Liver (tissue), 9 donors: ENCODE data around the gene RELN. TPM values are rescaled to one million over a fixed set of nuclear protein-coding genes. Genes with fewer than 3 reads are reported as not detected.

Source experiments
- DNase-seq: peaks from one replicate; pipeline ENCODE4 v3.0.0-alpha.2; 2017; ENCODE audit warnings: low spot score
- H3K27ac ChIP-seq, 2 donors: one replicate each; pipeline ENCODE4 v1.7.0; 2013; ENCODE audit warnings: inconsistent platforms in 2 of 2, low read length in 2 of 2, control low read depth in 1 of 2, low read depth in 1 of 2, mild to moderate bottlenecking in 1 of 2
- H3K27me3 ChIP-seq, 4 donors: one replicate each; pipeline versions ENCODE4 v1.6.1 to v1.7.0; 2013; ENCODE audit warnings: low read length in 3 of 4, inconsistent platforms in 1 of 4, mild to moderate bottlenecking in 1 of 4, moderate library complexity in 1 of 4; ENCODE audit not compliant: control insufficient read depth in 4 of 4, insufficient read depth in 4 of 4
- H3K36me3 ChIP-seq, 4 donors: one replicate each; pipeline versions ENCODE4 v1.6.1 to v1.7.0; 2013; ENCODE audit warnings: low read length in 3 of 4, mild to moderate bottlenecking in 3 of 4, low read depth in 1 of 4, moderate library complexity in 1 of 4; ENCODE audit not compliant: control insufficient read depth in 4 of 4, insufficient read depth in 3 of 4
- H3K4me1 ChIP-seq, 4 donors: one replicate each; pipeline versions ENCODE4 v1.6.1 to v1.7.0; 2013; ENCODE audit warnings: low read length in 3 of 4, mild to moderate bottlenecking in 3 of 4, moderate library complexity in 1 of 4; ENCODE audit not compliant: control insufficient read depth in 4 of 4, insufficient read depth in 4 of 4
- H3K4me3 ChIP-seq, 3 donors: one replicate each; pipeline versions ENCODE4 v1.6.1 to v1.7.0; 2013; ENCODE audit warnings: low read length in 3 of 3, control low read depth in 1 of 3, low read depth in 1 of 3, mild to moderate bottlenecking in 1 of 3
- H3K9ac ChIP-seq, 2 donors: one replicate each; pipeline ENCODE4 v1.7.0; 2013; ENCODE audit warnings: low read length in 2 of 2, mild to moderate bottlenecking in 2 of 2, moderate library complexity in 2 of 2, control low read depth in 1 of 2, low read depth in 1 of 2
- H3K9me3 ChIP-seq, 4 donors: one replicate each; pipeline versions ENCODE4 v1.6.1 to v1.7.0; 2013; ENCODE audit warnings: low read length in 3 of 4; ENCODE audit not compliant: control insufficient read depth in 4 of 4
- FOXA1 ChIP-seq: IDR thresholded peaks from 2 replicates; pipeline ENCODE4 v1.6.1; 2016; ENCODE audit warnings: antibody characterized with exemption
- FOXA2 ChIP-seq: IDR thresholded peaks from 2 replicates; pipeline ENCODE4 v1.6.1; 2016; ENCODE audit warnings: antibody characterized with exemption
- GABPA ChIP-seq, 2 donors: IDR thresholded peaks in 1 of 2; conservative IDR thresholded peaks in 1 of 2; 2 replicates each; pipeline ENCODE4 v1.6.1; 2016; ENCODE audit warnings: antibody characterized with exemption in 2 of 2, mild to moderate bottlenecking in 1 of 2, moderate library complexity in 1 of 2
- HNF4G ChIP-seq: IDR thresholded peaks from 2 replicates; pipeline ENCODE4 v1.6.1; 2016; ENCODE audit warnings: antibody characterized with exemption
- NR2F2 ChIP-seq: IDR thresholded peaks from 2 replicates; pipeline ENCODE4 v1.6.1; 2016; ENCODE audit warnings: antibody characterized with exemption
- RAD21 ChIP-seq, 2 donors: IDR thresholded peaks; 2 replicates each; pipeline ENCODE4 v1.6.1; 2016; ENCODE audit warnings: antibody characterized with exemption in 2 of 2, mild to moderate bottlenecking in 2 of 2
- RXRA ChIP-seq, 2 donors: IDR thresholded peaks; 2 replicates each; pipeline ENCODE4 v1.6.1; 2017 to 2018; ENCODE audit warnings: antibody characterized with exemption in 2 of 2, mild to moderate bottlenecking in 1 of 2
- TAF1 ChIP-seq: conservative IDR thresholded peaks from 2 replicates; pipeline ENCODE4 v1.6.1; 2016; ENCODE audit warnings: antibody characterized with exemption, mild to moderate bottlenecking
- YY1 ChIP-seq: IDR thresholded peaks from 2 replicates; pipeline ENCODE4 v1.6.1; 2016; ENCODE audit warnings: antibody characterized with exemption, mild to moderate bottlenecking
- WGBS: extraction: QIAGEN DNeasy Blood & Tissue Kit; methylation state at CpG from one replicate; pipeline ENCODE4 v1.1.7; 2013; 5-methylcytosine and 5-hydroxymethylcytosine counted together
- polyA plus RNA-seq, 2 donors: library from polyadenylated mRNA; stranded (reverse) in 1 of 2; unstranded in 1 of 2; fragments of 200-250 nt in 1 of 2; fragments of >200 nt in 1 of 2; fragmentation: Nextera tagmentation in 1 of 2; extraction: Ambion mirVana in 1 of 2; gene quantifications; one replicate each; pipeline versions ENCODE4 v1.2.1 to v1.2.3, GENCODE V29; 2013 to 2015
- total RNA-seq, 2 donors: library from RNA; depleted of rRNA; stranded (reverse); fragments of >200 nt; gene quantifications; one replicate each; pipeline ENCODE4 v1.2.3, GENCODE V29; 2014
- TF ChIP-seq, protein P1 (sequence below): IDR thresholded peaks from 2 replicates; pipeline ENCODE4 v1.6.1; 2016; ENCODE audit warnings: antibody characterized with exemption
- TF ChIP-seq, protein P2 (sequence below): IDR thresholded peaks from 2 replicates; pipeline ENCODE4 v1.6.1; 2016; ENCODE audit warnings: antibody characterized with exemption
- TF ChIP-seq, protein P3 (sequence below): IDR thresholded peaks from 2 replicates; pipeline ENCODE4 v1.6.1; 2016; ENCODE audit warnings: antibody characterized with exemption, mild to moderate bottlenecking
- TF ChIP-seq, protein P4 (sequence below): fragments of 150-350 bp; IDR thresholded peaks from 2 replicates; pipeline ENCODE4 v1.5.1; 2017; ENCODE audit warnings: improper control_type of control experiment, low read depth, low read length; ENCODE audit not compliant: missing input control
- TF ChIP-seq, protein P5 (sequence below): IDR thresholded peaks from 2 replicates; pipeline ENCODE4 v1.6.1; 2016; ENCODE audit warnings: antibody characterized with exemption
- donor health status: healthy.
- donor health status: healthy.
- donor health status: healthy.
- donor health status: healthy.
- donor health status: healthy.

RELN gene
- total and polyA plus RNA-seq, 4 donors = 10.0 to 69.8 (median 28.4) TPM

DNA sequence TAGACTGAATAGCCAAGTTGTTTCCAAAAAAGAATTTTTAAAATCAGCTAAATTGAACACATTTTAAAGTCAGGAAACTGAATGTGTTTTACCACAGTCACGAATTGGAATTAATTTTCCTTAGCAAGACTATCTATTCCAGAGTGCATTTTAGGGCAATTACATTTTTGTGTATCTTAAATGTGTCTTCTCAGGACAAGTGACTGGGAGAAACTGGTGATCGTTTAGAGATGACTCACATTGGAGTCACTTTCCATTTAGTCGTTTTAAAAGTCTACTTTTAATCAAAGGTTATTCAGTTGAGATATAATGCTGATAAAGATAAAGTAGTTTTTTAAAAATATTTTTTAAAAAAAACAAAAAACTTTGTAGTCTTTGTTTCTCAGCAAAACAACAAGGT is 351.7 kb downstream of the RELN start:
- Histone ChIP-seq H3K4me1 (no peaks in the 10 kb centered on the region), H3K9ac (no peak overlapping the region), H3K4me3 (no peak overlapping the region), H3K27me3 (no peaks in the 10 kb centered on the region), H3K9me3 (no peaks in the 10 kb centered on the region), H3K27ac (no peak overlapping the region), H3K36me3 (no peaks in the 10 kb centered on the region)
- DNase-seq = no peak
- 69% methylated on average over 3 of the region's 3 CpGs for WGBS
- no peak for TF ChIP-seq YY1
- no peak for TF ChIP-seq FOXA2

DNA sequence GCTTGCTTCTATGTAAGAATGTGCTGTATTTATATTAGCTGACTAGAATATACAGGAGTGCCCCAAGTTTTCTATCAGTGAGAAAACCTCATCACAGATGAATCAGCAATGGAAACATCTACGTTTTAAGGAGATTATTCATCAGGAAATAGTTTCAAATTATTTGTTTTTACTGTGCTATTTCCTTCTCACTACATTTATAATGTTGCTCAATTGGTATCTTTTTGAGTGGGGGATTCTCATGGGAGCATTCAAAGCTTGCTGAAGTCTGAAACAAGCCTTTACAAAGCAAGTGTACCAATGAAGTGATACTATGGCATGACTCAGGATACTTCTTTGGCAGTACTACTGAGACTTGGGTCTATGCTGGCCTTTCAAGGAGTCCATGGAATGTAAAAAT is 352.4 kb downstream of the RELN start:
- Histone ChIP-seq H3K27me3 (no peaks in the 10 kb centered on the region), H3K36me3 (no peaks in the 10 kb centered on the region), H3K27ac (no peak overlapping the region), H3K4me3 (no peak overlapping the region), H3K4me1 (no peaks in the 10 kb centered on the region), H3K9ac (no peak overlapping the region), H3K9me3 (no peaks in the 10 kb centered on the region)
- no peak for DNase-seq
- TF ChIP-seq RAD21 (IDR thresholded peaks at IDR 0.05) (no peak), TAF1 (no peak), NR2F2 (no peak), GABPA (IDR thresholded peaks at IDR 0.05 in 1 of 2, conservative IDR thresholded peaks at IDR 0.05 in 1 of 2) (no peak)
- TF ChIP-seq, protein P1, sequence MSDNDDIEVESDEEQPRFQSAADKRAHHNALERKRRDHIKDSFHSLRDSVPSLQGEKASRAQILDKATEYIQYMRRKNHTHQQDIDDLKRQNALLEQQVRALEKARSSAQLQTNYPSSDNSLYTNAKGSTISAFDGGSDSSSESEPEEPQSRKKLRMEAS = no peak
- TF ChIP-seq, protein P2, sequence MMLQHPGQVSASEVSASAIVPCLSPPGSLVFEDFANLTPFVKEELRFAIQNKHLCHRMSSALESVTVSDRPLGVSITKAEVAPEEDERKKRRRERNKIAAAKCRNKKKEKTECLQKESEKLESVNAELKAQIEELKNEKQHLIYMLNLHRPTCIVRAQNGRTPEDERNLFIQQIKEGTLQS = no peak
- 68% methylated on average over 1 of the region's 1 CpG for WGBS

DNA sequence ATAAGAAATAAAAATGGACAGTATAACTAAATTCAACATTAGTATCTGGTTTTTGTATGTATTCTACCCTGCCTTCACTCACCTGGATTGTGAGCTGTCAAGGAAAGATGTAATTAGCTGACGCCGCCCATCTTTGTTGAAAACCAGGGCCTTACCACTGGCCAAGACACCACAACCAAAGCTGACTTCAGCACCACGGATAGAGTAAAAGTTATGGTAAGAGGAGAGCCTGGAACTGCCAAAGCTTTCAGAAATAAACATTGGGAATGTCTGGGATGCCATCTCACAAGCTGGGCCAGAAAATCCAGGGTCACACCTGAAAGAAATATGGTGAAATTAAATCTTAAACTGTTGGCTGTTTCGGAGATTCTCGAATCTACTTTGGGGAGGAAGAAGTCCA is 353.3 kb downstream of the RELN start:
- 80% methylated on average over 5 of the region's 5 CpGs for WGBS
- H3K27me3 ChIP-seq = no peaks in the 10 kb centered on the region
- TF ChIP-seq, protein P2 = no peak
- TF ChIP-seq HNF4G = no peak
- TF ChIP-seq, protein P3, sequence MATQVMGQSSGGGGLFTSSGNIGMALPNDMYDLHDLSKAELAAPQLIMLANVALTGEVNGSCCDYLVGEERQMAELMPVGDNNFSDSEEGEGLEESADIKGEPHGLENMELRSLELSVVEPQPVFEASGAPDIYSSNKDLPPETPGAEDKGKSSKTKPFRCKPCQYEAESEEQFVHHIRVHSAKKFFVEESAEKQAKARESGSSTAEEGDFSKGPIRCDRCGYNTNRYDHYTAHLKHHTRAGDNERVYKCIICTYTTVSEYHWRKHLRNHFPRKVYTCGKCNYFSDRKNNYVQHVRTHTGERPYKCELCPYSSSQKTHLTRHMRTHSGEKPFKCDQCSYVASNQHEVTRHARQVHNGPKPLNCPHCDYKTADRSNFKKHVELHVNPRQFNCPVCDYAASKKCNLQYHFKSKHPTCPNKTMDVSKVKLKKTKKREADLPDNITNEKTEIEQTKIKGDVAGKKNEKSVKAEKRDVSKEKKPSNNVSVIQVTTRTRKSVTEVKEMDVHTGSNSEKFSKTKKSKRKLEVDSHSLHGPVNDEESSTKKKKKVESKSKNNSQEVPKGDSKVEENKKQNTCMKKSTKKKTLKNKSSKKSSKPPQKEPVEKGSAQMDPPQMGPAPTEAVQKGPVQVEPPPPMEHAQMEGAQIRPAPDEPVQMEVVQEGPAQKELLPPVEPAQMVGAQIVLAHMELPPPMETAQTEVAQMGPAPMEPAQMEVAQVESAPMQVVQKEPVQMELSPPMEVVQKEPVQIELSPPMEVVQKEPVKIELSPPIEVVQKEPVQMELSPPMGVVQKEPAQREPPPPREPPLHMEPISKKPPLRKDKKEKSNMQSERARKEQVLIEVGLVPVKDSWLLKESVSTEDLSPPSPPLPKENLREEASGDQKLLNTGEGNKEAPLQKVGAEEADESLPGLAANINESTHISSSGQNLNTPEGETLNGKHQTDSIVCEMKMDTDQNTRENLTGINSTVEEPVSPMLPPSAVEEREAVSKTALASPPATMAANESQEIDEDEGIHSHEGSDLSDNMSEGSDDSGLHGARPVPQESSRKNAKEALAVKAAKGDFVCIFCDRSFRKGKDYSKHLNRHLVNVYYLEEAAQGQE = peak; percentile 95
- no peaks in the 10 kb centered on the region for H3K9me3 ChIP-seq
- no peaks in the 10 kb centered on the region for H3K36me3 ChIP-seq
- H3K27ac ChIP-seq = no peak overlapping the region
- H3K9ac ChIP-seq = no peak overlapping the region
- no peak overlapping the region for H3K4me3 ChIP-seq
- DNase-seq = no peak
- H3K4me1 ChIP-seq = no peaks in the 10 kb centered on the region

DNA sequence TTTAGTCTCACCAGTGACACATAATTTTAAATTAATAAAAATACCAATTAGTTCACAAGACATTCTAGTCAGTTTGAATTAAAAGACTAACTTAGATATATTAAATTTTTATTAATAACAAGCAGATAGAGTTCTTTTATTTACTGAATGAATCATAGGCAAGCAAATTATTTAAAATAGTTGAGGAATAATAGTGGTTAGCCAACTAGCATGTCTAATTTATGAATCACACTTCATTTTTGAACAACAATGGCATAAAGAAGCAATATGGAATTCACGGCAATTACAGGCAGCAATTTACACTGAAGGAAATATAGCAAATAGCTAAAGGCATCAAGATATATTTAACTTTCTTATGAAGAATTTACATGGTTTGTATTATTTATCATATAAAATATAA is 356.5 kb downstream of the RELN start:
- Histone ChIP-seq H3K9me3 (no peaks in the 10 kb centered on the region), H3K36me3 (no peaks in the 10 kb centered on the region), H3K27me3 (no peaks in the 10 kb centered on the region), H3K9ac (no peak overlapping the region), H3K27ac (no peak overlapping the region), H3K4me3 (no peak overlapping the region), H3K4me1 (no peaks in the 10 kb centered on the region)
- 95% methylated on average over 1 of the region's 1 CpG for WGBS
- TF ChIP-seq RAD21 (IDR thresholded peaks at IDR 0.05) (no peak), RXRA (IDR thresholded peaks at IDR 0.05) (no peak), HNF4G (no peak), FOXA1 (no peak), FOXA2 (no peak), TAF1 (no peak), YY1 (no peak)
- TF ChIP-seq, protein P4, sequence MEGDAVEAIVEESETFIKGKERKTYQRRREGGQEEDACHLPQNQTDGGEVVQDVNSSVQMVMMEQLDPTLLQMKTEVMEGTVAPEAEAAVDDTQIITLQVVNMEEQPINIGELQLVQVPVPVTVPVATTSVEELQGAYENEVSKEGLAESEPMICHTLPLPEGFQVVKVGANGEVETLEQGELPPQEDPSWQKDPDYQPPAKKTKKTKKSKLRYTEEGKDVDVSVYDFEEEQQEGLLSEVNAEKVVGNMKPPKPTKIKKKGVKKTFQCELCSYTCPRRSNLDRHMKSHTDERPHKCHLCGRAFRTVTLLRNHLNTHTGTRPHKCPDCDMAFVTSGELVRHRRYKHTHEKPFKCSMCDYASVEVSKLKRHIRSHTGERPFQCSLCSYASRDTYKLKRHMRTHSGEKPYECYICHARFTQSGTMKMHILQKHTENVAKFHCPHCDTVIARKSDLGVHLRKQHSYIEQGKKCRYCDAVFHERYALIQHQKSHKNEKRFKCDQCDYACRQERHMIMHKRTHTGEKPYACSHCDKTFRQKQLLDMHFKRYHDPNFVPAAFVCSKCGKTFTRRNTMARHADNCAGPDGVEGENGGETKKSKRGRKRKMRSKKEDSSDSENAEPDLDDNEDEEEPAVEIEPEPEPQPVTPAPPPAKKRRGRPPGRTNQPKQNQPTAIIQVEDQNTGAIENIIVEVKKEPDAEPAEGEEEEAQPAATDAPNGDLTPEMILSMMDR = no peak
- TF ChIP-seq, protein P5, sequence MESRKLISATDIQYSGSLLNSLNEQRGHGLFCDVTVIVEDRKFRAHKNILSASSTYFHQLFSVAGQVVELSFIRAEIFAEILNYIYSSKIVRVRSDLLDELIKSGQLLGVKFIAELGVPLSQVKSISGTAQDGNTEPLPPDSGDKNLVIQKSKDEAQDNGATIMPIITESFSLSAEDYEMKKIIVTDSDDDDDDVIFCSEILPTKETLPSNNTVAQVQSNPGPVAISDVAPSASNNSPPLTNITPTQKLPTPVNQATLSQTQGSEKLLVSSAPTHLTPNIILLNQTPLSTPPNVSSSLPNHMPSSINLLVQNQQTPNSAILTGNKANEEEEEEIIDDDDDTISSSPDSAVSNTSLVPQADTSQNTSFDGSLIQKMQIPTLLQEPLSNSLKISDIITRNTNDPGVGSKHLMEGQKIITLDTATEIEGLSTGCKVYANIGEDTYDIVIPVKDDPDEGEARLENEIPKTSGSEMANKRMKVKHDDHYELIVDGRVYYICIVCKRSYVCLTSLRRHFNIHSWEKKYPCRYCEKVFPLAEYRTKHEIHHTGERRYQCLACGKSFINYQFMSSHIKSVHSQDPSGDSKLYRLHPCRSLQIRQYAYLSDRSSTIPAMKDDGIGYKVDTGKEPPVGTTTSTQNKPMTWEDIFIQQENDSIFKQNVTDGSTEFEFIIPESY = no peak
- TF ChIP-seq, protein P2 = no peak
- no peak for DNase-seq
